HS-5 (cell line): Measurements from ENCODE around the gene EXD3.
"Not testable (repeated sequence)": the region's sequence is repeated elsewhere in the genome, so short reads cannot be mapped to it uniquely, and the experiment has no call there.

Source experiments
- DNase-seq: peaks from one replicate; pipeline ENCODE4 v3.0.0-alpha.2; 2012; ENCODE audit warnings: low read depth

The EXD3 gene

DNA sequence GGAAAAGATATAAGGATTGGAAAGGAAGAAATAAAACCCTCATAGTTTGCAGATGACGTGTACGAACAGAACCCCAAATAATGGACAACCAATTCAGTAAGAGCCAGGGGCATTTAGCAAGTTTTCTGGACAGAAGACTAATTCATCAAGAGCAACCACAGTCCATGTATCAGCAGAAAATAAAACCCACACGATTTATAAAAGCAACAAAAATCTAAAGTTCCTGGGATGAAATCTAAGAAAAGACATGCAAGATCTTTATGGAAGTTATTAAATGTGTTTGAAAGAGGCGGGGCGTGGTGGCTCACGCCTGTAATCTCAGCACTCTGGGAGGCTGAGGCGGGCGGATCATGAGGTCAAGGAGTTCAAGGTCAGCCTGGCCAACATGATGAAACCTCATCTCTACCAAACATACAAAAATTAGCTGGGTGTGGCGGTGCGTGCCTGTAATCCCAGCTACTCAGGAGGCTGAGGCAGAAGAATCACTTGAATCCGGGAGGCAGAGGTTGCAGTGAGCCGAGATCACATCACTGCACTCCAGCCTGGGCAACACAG lies 83.0 kb downstream of the EXD3 start:
- DNase-seq: not testable (repeated sequence)

DNA sequence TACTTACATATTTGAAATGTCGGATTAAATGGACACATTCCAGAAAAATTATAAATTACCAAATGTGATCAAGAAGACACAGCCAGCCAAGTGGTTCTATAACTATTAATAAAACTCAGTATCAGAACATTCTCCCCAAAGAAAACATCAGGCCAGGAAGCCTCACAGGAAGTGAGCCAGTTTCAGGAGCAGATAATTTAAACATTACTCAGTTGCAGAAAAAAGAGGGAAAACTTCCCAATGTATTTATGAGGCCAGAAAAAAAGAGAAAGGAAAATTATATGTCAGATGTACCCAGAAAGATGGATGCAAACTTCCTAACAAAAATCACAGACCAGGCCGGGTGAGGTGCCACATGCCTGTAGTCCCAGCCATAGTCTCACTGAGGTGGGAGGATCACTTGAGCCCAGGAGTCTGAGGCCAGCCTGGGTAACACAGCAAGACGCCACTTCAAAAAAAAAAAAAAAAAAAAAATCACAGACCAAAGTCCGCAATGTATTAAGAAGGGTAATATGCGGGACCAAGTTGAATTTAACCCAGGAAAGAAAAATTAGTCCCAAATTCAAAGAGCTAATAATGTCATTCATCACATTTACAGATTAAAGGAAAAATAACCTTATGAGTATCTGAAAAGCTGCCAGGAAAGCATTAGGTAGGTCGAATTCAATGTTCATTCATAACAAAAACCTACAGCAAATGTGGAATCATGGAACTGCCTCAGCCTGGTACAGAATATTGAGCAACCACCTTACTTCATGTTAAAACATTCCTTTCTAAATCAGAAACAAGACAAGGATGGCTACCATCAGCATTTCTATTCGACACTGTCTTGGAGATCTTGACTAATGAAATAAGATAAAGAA lies 83.7 kb downstream of the EXD3 start:
- no peak for DNase-seq

DNA sequence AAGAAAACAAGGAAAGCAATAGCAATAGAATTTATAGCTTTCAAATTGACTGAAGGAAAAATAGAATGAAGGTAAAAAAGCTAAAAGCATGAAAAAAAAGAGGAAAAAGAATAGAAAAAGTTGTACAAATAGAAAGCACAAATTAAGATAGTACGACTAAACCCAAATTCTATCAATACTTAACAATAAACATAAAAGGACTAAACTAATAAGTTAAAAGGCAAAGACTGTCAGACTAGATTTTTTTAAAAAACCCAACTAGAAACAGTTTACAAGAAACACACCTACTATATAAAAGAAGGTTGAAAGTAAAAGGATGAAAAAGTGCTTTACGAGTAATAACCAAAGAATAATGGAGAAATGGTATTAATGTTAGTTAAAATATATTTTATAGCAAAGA lies 86.2 kb downstream of the EXD3 start:
- no peak for DNase-seq

DNA sequence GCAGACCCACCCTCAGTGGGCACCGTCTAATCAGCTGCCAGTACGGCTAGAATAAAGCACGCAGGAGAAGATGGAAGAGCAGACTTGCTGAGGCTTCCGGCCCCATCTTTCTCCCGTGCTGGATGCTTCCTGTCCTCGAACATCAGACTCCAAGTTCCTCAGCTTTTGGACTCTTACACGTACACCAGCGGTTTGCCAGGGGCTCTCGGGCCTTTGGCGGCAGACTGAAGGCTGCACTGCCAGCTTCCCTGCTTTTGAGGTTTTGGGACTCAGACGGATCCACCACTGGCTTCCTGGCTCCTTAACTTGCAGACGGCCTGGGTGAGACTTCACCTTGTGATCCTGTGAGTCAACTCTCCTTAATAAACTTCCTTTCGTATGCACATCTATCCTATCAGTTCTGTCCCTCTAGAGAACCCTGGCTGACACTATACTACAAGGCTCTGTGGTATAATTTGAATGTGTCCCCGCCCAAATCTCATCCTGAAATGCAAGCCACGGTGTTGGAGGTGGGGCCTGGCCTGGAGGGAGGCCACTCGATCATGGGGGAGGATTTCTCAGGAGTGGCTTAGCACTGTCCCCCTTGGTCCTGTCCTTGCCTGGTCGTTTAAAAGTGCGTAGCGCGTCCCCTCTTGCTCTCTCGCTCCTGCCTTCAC lies 89.8 kb downstream of the EXD3 start:
- no peak for DNase-seq

DNA sequence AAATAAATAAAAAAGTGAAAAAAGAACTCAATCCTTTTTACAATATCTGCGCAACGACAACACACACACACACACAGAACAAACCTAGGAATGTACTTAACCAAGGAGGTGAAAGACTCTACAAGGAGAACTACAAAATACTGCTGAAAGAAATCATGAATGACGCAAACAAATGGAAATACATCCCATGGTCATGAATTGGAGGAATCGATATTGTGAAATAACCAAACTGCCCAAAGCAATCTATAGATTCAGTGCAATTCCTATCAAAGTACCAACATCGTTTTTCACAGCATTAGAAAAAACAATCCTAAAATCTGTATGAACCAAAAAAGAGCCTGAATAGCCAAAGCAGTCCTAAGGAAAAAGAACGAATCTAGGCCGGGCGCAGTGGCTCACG lies 91.0 kb downstream of the EXD3 start:
- DNase-seq: no peak

DNA sequence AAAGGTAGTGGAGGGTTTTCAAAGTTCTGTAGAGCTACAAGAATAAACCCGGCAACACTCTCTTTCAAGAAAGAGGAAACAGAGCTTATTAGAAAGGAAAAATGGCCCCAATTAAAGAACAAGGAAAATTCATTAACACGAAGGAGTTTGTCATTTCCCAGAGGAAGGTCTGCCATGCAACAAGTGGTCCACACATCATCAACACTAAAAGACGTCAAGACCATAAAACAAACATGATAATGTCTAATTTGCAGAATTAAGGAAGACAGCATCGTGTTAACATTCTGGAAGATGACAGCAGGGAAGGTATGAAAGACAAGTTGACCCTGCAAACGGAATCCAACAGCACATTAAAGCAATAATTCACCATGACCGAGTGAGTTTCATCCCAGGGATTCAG lies 92.3 kb downstream of the EXD3 start:
- DNase-seq: no peak

DNA sequence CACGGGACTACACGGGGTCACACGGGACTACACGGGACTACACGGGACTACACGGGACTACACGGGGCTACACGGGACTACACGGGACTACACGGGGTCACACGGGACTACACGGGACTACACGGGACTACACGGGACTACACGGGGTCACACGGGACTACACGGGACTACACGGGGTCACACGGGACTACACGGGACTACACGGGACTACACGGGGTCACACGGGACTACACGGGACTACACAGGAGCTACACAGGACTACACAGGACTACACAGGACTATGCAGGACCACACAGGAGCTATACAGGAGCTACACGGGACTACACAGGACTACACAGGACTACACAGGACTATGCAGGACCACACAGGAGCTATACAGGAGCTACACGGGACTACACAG lies 93.4 kb downstream of the EXD3 start:
- DNase-seq: not testable (repeated sequence)

DNA sequence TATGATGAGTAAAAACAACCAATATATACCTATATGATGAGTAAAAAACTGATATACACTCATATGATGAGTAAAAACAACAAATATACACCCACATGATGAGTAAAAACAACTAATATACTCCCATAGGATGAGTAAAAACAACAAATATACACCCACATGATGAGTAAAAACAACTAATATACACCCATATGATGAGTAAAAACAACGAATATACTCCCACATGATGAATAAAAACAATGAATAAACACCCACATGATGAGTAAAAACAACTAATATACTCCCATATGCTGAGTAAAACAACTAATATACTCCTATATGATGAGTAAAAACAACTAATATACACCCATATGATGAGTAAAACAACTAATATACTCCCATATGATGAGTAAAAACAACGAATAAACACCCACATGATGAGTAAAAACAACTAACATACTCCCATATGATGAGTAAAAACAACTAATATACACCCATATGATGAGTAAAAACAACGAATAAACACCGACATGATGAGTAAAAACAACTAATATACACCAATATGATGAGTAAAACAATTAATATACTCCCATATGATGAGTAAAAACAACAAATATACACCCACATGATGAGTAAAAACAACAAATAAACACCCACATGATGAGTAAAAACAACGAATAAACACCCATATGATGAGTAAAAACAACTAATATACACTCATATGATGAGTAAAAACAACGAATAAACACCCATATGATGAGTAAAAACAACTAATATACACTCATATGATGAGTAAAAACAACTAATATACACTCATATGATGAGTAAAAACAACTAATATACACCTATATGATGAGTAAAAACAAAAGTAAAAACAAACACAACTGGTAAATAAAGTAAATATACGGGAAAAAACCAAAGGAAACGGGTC lies 95.1 kb downstream of the EXD3 start:
- DNase-seq: not testable (repeated sequence)

DNA sequence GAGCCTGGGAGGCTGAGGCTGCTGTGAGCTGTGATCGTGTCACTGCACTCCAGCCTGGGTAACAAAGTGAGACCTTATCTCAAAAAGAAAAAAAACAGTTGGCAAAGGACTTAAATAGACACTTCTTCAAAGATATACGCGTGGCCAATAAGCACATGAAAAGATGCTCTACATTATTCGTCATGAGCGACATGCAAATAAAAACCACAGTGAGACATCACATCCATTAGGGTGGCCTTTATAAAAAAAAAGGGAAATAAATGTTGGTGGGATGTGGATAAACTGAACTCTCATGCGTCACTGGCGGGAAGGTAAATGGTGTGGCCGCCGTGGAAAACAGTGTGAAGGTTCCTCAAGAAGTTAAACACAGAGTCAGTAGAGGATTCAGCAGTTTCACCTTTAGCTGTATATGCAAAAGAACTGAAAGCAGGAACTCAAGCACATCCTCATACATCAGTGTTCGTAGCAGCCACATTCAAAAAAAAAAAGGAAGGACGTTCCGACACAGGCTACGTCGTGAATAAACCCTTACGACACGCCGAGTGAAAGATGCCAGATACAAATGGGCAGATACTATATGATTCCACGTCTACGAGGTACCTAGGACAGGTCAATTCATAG lies 96.4 kb downstream of the EXD3 start:
- no peak for DNase-seq

DNA sequence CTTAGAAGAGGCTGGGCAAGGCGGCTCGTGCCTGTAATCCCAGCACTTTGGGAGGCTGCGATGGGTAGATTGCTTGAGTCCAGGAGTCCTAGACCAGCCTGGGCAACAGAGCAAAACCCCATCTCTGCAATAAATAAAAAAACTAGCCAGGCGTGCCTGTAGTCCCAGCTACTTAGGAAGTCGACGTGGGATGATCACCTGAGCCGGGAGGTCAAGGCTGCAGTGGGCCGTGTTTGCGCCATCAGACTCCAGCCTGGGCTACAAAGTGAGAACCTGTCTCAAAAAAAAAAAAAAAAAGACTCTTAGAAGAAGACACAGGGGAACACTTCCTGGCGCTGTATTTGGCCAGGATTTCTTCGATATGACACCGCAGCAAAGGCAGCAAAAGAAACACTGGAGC lies 97.2 kb downstream of the EXD3 start:
- DNase-seq: no peak

DNA sequence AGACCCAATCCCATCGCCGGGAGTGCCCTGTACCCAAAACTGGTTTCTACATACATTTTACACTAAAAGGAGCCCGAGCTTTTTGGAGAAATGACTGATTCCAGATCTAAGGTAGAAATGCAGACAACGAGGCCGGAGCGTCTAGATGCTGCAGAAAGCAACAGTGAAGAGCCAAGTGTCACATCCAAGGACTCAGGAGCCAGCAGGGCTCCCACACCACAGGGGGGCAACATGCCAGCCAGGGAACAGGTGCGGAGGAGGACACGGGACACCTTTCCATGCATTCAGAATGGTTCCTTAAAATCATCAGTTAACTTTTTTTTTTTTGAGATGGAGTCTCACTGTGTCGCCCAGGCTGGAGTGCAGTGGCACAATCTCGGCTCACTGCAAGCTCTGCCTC lies 97.8 kb downstream of the EXD3 start:
- DNase-seq: no peak

DNA sequence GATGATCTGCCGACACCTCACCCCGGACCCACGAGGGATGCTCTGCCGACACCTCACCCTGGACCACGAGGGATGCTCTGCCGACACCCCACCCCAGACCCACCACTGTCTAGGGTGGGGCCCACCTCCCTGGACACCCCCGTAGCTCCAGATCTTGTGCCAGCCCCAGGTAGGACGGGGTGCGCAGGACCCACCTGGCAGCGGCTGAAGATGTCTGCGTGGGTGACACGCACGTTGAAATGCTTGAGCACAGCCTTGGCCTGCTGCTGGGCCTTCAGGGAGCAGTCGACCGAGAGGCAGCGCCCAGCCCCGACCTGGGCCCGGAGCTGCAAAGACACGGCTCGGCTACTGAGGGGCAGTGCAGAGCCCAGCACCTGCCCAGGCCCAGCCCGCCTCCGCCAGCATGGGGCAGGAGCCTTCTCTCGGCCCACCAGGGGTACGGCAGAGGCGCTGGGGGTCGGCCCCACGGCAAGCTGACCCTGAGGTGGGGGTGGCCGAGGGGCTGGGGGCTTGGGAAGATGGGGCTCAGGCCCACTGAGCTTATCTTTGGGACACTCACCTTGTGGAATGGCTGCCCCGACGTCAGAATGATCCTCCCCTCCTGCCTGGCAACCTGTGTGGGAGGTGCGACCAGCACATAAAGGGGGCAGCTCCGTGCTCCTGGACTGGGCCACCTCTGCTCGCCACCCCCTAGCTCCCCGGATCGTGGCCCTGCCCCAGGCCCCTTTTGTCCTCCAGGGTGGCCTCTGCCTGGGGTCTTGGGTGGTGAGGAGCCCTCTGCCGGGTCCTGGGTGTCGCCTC lies 99.2 kb downstream of the EXD3 start:
- DNase-seq: no peak

DNA sequence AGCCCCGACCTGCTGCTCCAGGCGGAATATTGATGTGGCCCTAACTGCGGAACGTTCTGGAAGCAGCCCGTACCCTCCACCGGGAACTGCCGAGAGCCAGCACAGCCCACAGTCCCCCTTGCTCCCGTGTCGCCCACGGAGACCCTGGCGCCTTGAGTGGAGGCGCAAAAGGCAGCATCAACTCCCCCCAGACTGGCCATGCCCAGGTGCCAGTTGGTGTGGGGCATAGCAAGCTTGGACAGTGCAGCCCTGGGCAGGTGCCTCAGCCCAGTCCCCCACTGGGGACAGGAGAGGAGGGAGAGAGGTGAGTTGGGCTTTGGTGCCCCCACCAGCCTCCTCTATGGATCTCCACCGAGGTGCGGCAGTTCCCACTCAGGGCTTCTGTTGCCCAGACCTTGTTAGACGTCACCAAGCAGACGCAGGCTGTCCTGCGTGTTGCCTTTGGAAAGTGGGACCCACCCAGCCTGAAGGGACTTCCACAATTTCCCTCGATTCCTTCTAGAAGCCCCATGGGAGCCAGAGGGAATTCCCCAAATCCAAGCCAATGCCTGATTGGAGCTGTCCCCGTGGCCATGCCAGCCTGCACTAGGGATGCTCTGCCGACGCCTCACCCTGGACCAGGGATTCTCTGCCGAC lies 101.1 kb downstream of the EXD3 start:
- no peak for DNase-seq

DNA sequence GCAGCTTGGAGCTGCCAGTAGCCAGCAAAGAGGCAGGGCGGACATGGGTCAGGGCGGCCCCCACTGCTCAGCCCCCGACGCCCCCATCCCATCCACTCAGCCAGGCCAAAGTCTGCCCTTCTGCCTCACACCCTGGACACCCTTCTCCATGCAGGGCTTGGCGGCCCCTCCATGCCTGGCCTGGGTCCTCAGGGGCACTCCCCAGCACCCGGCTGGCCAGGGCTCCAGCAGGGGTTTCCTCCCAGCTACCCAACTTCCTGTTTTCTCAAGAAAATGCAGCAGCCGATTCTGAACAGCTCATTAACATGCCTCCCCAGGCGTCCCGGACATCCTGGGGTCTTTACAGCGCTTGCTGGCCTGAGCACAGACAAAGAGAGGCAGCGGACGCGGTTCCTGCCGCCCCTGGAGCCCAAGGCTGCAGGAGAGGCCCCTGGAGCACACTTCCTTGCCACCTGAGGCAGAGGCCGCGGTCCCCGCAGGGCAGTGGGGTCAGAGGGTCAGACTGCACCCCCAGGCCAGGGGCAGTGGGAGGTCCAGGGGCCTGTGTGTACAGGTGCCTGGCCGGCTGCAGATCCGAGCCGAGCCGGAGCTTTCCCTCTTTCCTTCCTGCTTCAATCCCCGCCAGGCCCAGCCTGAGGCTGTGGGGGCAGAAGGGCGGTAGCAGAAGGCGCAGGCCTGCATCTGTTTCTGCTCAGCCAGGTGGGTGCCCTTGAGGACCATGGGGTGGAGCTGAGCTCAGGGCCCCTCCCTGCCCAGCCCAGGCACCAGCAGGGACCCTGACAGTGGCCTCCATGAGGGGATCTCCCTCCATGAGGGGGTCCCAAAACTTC lies 102.2 kb downstream of the EXD3 start:
- DNase-seq: no peak

DNA sequence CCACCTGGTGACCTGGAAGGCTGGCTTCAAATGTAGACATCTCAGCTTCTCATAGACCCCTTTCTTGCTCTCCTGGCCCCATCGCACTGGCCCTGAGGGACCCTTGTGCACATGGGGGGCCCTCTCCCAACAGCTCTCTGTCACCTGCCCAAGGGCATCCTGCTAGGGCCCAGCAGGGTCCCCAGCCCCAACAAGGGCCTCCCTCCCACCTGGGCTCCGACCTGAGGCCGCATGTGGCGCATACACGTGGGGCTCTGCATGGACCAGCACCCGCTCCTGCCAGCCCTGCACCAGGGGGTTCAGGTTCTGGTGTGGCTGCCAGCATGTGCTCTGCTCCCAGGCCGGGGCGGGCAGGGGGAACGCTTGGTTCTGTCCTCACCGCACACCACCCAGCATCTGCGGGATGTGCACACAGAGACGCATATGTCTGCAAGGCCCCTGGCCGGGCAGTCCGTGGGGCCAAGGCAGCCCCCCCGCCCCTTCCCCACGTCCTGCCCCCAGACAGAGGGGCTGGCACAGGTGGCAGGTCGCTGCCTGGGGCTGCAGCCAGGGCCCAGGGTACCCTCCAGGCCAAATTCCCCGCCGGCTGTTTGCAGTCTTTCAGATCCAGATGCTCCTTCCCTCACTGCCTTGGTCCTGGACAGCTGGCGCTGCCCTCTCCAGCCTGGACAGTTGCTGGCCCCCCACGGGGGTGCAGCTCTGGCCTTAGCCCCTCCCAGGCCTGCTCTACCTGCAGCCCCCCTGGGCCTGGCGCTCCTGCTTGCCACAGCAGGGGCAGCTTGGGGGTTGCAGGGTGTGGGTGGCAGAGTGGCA lies 103.0 kb downstream of the EXD3 start:
- no peak for DNase-seq

DNA sequence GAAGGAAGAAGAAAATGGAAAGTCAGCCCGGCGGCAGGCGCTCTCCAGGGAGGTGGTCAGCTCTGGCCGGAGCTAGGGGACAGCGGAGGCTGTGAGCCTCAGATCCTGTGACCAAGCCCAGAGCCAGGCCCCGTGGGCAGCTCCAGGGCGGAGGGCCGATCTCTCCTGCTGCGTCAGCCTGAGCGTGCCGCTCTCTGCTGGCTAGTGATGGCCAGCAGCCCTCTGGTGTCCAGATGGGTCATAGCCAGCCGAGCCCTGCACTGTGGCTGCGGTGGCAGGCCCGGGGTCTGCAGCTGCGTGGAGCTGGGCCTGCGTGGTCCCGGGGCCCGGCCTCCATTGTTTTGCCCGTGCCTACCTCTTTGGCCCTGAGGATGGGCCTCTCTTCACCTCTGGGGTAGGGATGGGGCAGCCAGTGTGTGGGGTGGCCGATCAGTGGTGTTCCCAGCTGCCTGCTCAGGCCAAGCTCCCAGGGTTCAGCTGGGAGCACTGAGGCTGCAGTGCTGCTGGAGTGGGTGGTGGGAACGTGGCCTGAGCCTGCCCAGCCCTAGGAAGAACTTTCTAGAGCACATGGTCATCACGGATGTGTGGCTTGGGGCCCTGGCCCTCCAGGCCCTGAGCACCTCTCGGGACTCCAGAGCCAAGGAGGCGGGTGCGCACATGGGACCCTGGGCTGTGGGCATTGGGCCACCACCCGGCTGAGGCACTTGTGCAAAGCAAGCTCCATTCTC lies 103.8 kb downstream of the EXD3 start:
- DNase-seq: no peak

DNA sequence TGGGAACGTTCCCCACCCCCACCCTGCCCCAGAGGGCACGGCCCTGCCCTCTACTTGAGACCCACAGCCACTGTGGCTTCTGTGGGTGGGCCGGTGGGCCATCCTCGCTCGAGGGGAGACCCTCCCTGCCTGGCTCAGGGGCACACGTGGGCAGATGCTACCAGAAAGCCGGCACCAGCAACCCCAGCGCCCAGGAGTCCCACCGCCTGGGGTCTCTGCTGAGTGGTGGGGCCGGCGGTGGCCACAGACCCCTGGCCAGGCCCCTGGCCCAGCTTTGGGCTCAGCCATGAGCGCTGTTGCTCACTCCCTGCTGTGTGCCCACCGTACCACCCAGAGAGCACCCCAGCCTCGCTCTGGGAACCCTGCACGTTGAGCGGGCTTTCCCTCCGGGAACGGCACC lies 104.4 kb downstream of the EXD3 start:
- no peak for DNase-seq
